ENCODE results near the gene MECR. TPM values are rescaled to one million over a fixed set of nuclear protein-coding genes. Genes with fewer than 3 reads are reported as not detected.
"Not testable (repeated sequence)": the region's sequence is repeated elsewhere in the genome, so short reads cannot be mapped to it uniquely, and the experiment has no call there.

MECR gene
- polyA plus RNA-seq, 1 donor, result 29.1 TPM

DNA sequence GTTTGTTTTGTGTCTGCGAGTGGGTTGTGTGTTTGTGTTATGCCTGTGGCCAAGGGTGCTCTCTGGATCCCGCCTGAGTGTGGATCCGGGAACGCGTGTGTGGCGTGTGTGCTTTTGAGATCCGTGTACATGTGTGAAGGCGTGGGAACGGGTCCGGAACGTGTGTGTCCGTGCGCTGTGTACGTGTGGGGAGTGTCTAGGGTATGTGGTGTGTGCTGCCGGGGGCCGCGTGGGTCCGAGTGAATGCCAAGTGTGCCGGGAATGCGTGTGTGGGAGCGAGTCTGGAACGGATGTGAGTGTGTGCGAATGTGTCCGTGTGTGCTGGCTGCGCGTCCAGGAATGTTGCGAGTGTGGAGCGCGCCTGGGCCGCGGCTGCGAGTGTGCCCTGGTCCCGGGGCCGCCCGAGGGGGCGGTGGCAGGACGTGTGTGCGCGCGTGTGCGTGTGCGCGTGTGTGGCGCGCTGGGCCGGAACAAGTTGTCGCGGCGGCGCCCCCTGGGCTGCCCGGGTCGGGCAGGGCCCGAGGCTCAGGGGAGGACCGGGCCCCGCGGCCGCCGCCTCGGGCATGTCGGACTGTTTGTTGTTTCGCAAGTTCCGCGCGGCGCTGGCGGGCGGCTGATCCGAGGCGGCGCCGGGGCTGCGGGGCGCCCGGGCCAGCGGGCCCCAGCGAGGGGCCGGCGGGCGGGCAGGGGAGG is 6.5 kb upstream of the MECR start:
- DNase-seq, result no peak

- no peak for DNase-seq
Observed at GRCh38 chr1:29236712-29237128, 6.0 kb upstream of the MECR start.

DNA sequence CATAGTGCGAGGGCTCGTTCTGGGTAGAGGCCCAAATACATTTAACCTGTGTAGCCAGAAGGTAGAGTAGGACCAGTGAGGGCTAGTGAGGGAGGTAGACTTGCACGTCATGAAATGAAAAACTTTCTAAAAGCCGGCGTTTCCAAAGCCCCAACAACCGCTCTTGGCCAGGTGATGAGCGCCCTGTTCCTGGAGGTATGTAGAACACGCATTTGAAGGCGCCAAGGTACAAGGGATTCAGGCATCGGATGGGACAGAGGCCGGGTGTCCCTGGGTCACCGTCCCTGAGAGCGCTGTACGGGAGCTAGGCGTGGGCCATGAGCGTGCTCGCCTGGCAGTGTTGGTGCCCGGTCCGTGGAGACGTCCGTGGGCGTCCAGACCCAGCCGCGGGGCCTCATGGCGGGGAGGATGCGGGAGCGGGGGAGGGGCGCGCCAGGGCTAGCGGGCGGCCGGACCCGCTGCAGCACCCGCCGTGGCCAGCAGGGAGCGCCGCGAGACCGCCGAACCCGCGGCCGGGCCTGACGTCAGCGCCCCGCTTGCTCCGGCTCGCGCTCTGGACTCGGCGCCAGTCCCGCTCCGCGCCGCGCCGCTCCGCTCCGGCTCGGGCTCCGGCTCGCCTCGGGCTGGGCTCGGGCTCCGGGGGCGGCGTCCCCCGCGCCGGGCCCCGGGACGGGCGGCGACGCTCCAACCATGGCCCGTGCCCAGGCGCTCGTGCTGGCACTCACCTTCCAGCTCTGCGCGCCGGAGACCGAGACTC is 5.4 kb upstream of the MECR start, which contains the start of gene PTPRU:
Gene PTPRU (plus strand): TSS at position 568 of the 757 bp plus-strand sequence. CDS start 123 bp downstream, at position 691.
- DNase-seq, result peak; percentile 70

DNA sequence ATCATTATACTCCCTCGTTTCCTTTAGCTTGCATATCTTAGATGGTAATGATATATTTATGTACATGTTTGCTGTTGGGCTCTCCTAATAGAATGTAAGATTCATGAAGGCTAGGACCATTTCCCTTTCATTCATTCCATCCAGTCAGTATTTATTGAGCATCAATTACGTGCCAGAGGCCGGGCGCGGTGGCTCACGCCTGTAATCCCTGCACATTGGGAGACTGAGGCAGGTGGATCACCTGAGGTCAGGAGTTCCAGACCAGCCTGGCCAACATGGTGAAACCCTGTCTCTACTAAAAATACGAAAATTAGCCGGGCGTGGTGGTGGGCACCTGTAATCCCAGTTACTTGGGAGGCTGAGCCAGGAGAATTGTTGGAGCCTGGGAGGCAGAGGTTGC is 4.1 kb upstream of the MECR start:
- DNase-seq, result not testable (repeated sequence)

DNA sequence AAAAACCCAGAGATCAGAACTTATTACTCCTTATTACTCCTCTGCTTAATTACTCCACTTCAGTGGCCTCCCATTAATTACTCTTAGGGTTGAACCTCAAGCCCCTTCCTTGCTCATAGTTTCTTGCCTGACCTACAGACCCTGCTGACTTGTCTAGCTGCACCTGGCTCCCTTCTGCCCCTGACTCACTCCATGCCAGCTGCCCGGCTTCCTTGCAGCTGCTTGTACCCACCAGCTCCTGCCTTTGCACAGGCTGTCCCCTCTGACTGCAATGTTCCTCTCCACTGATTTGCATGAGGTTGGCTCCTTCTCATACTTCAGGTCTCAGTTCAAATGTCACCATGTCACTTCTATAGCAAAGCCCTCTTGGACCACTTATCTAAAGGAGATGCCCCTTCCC is 3.7 kb upstream of the MECR start:
- DNase-seq, result no peak

DNA sequence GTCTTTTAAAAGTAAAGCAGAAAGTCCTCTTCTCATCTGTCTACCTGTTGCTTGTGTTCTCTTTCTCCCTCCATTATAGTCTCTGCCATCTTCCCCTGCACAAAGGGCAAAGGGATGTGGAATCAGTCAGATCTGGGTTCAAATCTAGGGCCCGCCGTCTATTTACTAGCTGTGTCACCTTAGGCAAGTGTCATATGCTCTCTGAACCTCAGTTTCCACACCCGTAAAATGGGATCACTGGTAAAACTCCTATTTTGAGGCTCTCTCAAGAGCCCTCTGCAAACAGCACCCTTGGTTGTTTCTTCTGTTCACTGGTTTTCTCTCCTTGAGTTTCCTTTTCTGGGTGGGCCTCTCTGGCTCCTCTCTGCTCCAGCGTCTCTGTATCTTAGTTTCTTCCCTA is 3.0 kb upstream of the MECR start:
- DNase-seq, result no peak

DNA sequence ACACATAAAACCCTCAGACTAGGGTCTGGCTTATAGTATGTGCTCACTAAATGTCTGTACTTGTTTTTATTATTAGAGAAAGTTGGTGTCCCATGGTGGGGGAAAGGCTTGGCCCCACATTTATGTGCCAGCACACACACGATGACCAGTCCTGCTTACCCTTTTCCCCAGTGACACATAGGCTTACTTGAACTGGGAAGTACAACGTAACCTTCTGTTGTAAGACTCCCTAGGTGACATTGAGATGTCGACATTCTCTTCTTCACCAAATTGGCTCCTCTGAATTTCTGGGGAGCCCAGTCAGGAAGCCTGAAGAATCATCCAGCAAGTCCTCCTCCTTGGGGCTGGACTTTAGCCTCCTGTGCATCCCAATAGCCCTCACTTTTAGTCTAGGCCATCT is 1.7 kb upstream of the MECR start:
- no peak for DNase-seq

DNA sequence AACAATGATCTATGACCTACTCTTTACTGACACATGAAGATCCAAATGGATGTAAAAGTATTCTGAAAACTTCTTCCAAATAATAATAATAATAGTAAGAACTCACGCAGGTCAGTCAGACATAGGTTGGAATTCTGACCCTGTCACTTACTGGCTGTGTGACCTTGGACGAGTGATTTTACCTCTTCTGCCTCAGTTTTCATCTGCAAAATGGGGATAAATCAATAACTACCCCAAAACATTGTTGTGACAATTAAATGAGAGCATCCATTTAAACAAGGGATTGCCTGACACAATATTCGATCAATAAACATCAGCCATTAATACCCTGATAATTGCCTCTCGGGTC is 556 bp downstream of the MECR start:
- no peak for DNase-seq

DNA sequence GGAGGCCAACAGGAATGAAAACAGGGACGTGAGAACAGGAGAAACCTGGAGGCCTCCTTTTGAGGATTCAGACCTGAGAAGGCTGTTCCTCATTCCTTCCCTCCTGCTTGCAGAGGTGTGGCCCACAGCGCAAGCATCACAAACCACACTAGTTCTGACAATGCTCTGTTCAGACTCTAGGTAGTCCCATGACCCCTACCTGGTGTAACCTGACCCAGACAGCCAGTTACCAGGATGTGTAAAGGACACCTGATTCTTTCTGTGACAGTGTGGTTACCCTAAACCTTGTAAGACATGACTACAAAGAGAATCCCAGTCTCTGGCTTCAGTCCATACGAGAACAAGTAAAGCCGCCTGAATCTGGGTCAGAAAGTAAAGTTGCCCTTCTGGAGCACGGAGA is 3.2 kb downstream of the MECR start:
- DNase-seq, result no peak

DNA sequence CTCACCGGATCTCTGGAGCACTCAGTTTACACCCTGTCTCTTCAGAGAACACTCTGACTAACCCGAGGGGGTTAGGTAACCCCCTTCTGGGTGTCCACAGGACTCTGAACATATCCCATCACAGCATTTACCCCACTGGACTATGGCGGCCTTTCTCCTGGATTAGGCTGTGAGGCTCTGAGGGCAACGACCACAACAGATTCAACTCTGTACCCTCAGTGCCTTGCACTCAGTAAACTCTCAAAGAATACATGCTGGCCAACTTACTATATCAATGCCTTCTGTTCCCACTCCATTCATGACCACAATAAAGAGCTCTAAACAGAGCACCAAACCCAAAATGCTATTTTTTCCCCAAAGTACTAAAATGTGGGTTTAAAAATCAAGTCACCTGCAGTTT is 5.4 kb downstream of the MECR start:
- no peak for DNase-seq

GRCh38 chr1:29224356-29224837 is 6.3 kb downstream of the MECR start:
- DNase-seq, result no peak

DNA sequence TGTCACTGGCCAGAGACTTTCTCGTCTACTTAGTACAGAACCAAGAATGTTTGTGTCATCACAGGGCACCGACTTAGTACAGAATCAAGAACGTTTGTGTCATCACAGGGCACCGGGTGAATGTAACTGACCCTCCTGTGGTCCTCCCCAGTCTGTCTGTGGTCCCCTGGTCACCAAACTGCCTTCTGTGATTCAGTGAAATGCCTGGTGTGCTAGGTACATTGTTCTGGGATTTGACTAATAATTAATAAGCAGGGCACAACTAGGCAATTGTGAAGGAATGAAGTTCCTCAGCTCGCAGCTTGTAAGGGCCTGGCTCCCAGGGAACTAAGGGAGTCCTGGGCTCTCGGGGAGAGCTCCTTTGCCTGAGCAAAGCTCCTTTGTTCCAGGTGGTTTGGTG is 7.2 kb downstream of the MECR start:
- DNase-seq, result no peak

GRCh38 chr1:29222686-29223085 is 8.0 kb downstream of the MECR start:
- DNase-seq, result no peak

DNA sequence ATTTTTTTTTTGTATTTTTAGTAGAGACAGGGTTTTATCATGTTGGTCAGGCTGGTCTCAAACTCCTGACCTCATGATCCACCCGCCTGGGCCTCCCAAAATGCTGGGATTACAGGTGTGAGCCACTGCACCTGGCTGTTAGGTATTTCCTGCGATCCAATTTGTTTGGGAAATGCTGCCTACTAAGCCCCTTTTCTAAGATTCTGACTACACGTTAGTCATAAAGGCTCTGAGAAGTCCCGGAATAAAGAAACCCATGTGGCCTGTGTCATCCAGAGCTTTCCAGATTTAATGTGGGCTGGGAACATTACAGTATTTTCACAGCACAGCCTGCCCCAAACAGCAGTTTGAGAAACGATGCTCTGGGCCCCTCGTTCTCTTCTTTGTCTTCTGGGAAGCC is 8.5 kb downstream of the MECR start:
- DNase-seq, result not testable (repeated sequence)

DNA sequence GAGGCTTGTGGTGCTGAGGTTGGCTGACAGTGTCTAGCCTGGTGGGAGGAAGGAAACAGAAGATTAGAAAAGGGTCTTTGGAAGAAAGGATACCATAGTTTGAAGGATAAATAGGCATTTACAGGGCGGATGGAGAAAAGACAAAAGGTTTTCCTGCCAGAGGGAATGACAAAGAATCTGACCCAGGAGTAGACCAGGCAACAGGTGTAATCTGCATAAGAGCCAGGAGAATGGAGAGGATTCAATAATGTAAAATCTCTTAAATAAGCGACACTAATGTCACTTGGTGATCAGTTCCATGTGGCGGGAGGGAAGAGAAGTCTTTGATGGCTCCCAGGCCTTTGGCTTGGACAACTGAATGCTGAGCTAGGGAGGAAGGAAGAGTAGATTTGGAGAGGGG is 9.4 kb downstream of the MECR start:
- no peak for DNase-seq

DNA sequence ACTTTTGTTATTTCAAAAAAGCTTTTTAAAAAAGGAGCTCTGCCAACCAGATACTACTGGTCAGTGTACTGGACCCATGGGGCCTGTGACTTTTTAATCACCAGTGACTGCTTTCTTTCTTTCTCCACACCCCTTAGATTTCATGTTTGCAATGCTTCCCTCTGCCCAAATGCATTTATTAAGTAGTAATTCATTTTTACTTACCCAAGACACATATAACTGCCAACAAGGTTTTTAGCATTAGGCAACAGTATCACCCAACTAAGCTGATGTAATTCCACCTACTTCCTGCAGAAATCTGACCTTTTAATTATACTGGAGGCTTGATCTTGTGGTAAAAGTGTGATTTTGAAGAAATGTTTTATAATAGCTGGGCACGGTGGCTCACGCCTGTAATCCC is 12.5 kb downstream of the MECR start:
- DNase-seq, result no peak

DNA sequence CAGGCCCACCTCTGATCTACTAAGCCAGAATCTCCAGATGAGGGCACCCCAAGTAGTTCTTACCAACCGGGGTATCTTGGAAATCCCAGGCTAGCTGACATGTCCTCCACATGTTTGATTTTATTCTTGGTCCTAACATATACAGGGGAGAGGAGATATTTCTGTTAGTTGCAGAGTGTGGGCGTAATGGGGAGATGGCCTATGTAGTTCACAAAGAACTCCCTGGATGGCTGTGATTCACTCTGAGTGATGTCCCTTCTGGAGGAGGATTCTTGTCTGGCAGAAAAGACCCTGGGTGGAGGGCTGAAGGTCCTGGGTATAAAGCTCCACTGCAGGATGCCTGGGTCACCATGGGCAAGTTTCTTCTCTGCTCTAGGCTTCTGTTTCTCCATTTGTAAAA is 13.1 kb downstream of the MECR start:
- no peak for DNase-seq

GRCh38 chr1:29213055-29213454 is 17.7 kb downstream of the MECR start:
- no peak for DNase-seq

GRCh38 chr1:29211086-29212030 is 19.4 kb downstream of the MECR start:
- DNase-seq, result no peak

- no peak for DNase-seq
Observed at GRCh38 chr1:29210278-29211085, 20.3 kb downstream of the MECR start.

- no peak for DNase-seq
Observed at GRCh38 chr1:29209173-29209572, 21.6 kb downstream of the MECR start.

DNA sequence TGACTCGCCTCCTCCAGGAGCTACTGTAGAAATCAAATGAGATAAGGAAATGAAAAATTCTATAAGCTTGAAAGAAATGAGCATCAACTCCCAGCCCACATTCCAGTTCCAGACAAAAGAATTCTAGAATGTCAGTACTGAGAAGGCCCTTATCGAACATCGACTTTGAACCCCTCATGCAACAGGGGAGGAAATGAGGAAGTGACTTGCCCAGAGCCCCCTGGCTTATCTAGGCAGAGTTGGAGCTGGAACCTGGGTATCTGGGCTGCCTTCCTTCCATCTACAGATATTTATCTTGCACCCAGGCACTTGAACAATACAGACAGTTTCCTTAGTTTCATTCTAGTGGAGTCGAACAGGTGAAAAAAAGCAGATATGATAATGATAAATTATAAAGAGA is 22.3 kb downstream of the MECR start:
- DNase-seq, result no peak

All from left kidney (tissue), 2 donors.